Right renal cortex interstitium (tissue), 3 donors: Measurements from ENCODE around the gene PIGU. TPM values are rescaled to one million over a fixed set of nuclear protein-coding genes. Genes with fewer than 3 reads are reported as not detected.

Experiments
- DNase-seq, 3 donors: peaks; one replicate each; pipeline ENCODE4 v3.0.0-alpha.2; 2013; ENCODE audit warnings: low read depth in 3 of 3, low spot score in 2 of 3
- polyA plus RNA-seq, 3 donors: library from polyadenylated mRNA; unstranded; fragments of 120-200 nt; gene quantifications; one replicate each; pipeline ENCODE4 v1.2.1, GENCODE V29; 2013; ENCODE audit not compliant: insufficient read length in 3 of 3

PIGU gene
- polyA plus RNA-seq, 3 donors = 46.7 to 51.0 (median 49.6) TPM

- DNase-seq = no peak
Measured at GRCh38 chr20:34560141-34560523, 116.8 kb downstream of the PIGU start.

DNA sequence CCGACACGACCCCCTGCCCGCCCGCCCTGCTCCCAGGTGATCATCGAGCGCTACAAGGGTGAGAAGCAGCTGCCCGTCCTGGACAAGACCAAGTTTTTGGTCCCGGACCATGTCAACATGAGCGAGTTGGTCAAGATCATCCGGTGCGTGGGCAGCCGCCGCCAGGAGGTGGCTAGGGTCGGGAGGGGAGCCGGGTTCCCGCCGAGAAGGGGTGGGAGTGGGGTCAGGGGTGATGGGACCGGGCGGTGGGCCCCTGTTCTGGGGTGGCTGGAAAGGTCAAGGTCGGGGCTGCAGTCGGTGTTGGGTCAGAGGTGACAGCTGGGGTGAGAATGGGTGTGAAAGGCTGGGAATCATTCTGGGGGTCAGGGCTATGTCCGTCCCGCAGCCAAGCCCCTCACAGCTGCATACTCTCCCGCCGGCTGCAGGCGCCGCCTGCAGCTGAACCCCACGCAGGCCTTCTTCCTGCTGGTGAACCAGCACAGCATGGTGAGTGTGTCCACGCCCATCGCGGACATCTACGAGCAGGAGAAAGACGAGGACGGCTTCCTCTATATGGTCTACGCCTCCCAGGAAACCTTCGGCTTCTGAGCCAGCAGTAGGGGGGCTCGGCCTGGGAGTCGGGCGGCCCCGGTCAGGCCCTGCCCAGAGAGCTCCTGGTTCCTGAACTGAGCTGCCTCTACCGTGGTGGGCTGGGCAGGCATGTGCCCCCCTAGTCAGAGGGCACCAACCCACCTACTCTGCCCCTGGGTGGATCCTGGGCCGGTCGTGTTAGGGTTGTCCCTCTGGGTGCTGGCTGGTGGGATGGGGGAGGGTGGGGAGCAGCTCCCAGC is 117.4 kb downstream of the PIGU start:
- DNase-seq = no peak

- DNase-seq = peak; percentile 68 to 83 (median 81)
Measured at GRCh38 chr20:34558320-34559218, 118.3 kb downstream of the PIGU start, which contains the start of gene MAP1LC3A. MAP1LC3A (plus strand) TSS chr20:34558718; CDS start chr20:34558869, 151 bp downstream.

DNA sequence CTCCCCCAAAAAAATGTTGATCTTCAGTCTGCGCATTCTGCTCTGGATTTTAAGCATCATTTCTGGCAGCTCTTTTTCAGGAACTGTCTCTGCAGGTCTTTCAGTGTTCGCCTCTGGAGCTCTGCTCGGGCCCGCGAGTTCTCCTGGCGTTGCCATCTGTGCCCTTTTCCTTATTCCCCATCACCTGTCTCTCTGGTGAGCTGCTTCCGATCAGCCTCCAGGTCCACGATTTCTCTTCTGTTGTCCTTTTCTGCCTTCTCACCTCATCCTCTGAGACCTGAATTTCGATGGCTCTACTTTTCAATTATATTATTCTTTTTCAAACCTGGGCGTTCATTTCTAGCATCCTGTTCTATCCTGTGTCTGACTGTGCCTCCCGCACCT is 119.0 kb downstream of the PIGU start:
- no peak for DNase-seq

- no peak for DNase-seq
Measured at GRCh38 chr20:34553366-34553867, 123.5 kb downstream of the PIGU start.

- no peak for DNase-seq
Measured at GRCh38 chr20:34552569-34552968, 124.3 kb downstream of the PIGU start.

- DNase-seq = no peak
Measured at GRCh38 chr20:34549929-34550305, 127.0 kb downstream of the PIGU start.

GRCh38 chr20:34549291-34549928 is 127.5 kb downstream of the PIGU start:
- DNase-seq = peak in 2 of 3 donors; percentile 41 to 49

- DNase-seq = no peak
Measured at GRCh38 chr20:34547844-34548613, 128.9 kb downstream of the PIGU start.

DNA sequence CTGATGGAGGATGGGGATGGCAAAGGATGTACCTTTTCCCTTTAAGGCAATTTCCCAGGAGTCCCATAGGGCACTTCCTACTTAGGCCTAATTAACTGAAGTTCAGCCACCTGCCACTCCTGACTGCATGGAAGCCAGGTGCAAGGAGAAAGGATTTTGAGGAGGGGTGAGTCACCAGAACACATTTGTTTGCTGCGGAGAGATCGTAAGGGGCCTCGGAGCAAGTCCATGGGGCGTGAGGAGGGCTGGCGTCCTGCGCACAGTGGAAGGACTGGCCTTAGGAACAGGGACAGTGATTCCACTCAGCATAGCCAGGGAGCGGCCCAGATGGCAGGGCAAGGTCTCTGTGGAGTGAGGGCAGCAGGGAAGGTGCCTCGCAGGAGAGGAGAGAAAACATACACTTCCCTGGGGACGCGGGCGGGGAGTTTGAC is 130.1 kb downstream of the PIGU start:
- no peak for DNase-seq

GRCh38 chr20:34544109-34544796 is 132.6 kb downstream of the PIGU start:
- no peak for DNase-seq

GRCh38 chr20:34543463-34544056 is 133.3 kb downstream of the PIGU start:
- DNase-seq = no peak

DNA sequence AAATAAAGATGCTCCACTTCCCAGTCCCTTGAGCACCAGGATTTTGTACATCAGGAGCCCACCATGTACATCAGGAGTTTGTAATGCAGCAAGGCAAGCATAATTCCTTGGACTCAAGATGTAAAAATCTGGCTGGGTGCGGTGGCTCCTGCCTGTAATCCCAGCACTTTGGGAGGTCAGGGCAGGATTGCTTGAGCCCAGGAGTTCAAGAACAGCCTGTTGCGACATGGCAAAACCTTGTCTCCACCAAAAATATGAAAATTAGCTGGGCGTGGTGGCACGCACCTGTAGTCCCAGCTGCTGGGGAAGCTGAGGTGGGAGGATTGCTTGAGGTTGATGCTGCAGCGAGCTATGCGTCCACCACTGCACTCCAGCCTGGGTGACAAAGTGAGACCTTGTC is 134.5 kb downstream of the PIGU start:
- no peak for DNase-seq

DNA sequence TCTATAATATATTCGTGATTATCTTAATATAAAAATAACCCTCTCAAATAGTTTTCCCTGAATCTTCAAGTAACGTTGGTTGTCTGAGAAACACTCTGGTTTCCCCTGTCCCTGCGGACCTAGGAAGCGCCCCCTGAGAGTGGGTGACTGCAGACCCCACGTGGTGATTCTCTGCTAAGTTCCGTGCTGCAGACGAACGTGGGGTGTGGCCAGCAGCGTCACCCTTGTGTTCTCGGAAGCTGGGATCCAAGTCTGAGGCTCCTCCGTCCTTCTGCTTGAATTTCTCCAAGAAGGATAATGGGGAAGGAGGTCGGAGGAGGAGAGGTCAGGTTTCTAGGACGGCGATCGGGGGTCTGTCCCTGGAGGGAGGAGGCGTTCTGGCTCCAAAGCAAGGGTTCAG is 135.0 kb downstream of the PIGU start:
- DNase-seq = no peak

DNA sequence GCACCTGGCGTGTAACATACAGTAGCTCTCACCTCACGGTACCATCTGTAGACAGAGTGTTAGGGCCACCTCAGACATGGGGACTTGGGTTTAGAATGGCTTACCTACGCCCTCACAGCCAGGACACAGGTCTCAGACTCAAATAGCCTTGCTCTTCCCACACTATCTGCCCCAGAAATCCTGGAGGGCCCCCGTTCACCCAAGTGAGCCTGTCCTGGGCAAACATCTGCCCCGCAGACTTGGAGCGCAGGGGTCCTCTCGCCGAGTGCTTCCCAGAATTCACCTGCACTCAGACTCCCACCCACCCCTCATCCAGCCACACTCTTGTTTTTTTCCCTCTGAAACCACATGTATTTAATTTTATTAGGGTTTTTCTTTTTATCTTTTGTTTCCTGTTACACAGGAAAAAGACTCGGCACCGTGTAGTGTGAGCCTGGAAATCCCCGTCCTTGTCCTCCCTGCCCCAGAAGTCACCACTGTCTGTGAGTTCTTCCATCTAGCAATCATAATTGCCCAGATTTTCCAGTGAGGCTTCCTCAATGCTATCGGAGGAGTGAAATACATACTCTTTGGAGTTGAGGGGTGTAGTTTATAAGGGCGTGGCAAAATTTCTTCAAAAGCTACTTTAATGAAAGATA is 135.5 kb downstream of the PIGU start:
- DNase-seq = no peak

- DNase-seq = no peak
Measured at GRCh38 chr20:34540596-34541263, 136.2 kb downstream of the PIGU start.

- DNase-seq = no peak
Measured at GRCh38 chr20:34539756-34540155, 137.1 kb downstream of the PIGU start.

DNA sequence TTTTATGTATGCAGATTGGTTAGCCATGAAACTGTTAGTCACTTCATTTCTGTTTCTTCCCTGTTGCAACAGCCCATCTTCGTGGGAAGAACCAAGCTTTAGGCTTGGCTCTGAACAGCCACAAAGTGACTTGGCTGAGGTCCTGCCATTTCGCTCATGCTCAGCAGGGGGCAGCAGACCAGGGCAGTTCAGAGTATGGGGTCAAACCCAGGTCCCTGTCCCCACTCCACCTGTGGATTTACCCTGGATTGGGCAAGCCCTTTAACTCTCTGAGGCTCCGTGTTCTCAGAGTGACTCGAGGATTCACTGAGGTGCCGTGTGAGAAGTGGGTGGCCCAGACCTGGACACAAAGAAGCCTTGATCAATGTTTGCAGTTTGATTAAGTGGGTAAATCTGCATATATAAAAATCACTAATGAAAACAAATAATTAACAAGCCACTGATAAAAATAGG is 138.2 kb downstream of the PIGU start:
- DNase-seq = no peak
